HepG2 (cell line): ENCODE data around the gene SLC22A4. TPM values are rescaled to one million over a fixed set of nuclear protein-coding genes. Genes with fewer than 3 reads are reported as not detected.

Experiments
- ATAC-seq: fragments of 200-7000 bp; cut with Tn5 transposase; 3 replicates; pipeline ENCODE4 v1.9.1; 2020; ENCODE audit warnings: mild to moderate bottlenecking, moderate library complexity
- BruUV-seq: library from RNA; stranded (reverse); fragments of 400-500 nt; replicated peaks from 2 replicates; lab custom pipeline; 2021; lab: Mats Ljungman, UMichigan
- CTCF ChIA-PET: fragments of 300-600 bp; formaldehyde crosslinking; extraction: SDS; loops from one replicate; lab custom pipeline; 2021; ENCODE audit warnings: low total read pairs, inconsistent platforms, low intra/inter-chr PET ratio; lab: Yijun Ruan, JAX
- POLR2A ChIA-PET: fragments of 350-600 bp; sonication (Branson Sonifier 250); formaldehyde crosslinking; loops from one replicate; lab custom pipeline; 2020; ENCODE audit warnings: antibody characterized with exemption, inconsistent platforms; lab: Yijun Ruan, JAX
- DNase-seq: peaks from one replicate; pipeline ENCODE4 v3.0.0-alpha.2; 2015; ENCODE audit warnings: low spot score
- FAIRE-seq: peaks from 3 replicates; lab custom pipeline; 2011; peaks lifted over from hg19 to GRCh38; lab: Jason Lieb, UNC
- H2AFZ ChIP-seq: one replicate; pipeline ENCODE4 v1.6.1; 2011; ENCODE audit warnings: low read length, inconsistent platforms
- H3K27ac ChIP-seq: fragments of 300-600 bp; 3 replicates; pipeline ENCODE4 v1.8.0; 2011; ENCODE audit warnings: mixed run types, mild to moderate bottlenecking, mixed read lengths, low read length, inconsistent platforms; ENCODE audit not compliant: insufficient read depth; ENCODE audit errors: extremely low read length
- H3K27me3 ChIP-seq, 2 experiments: fragments of 200-600 bp in 1 of 2; 2 replicates in 1 of 2; 3 replicates in 1 of 2; pipeline versions ENCODE4 v1.6.0 to v1.8.0; 2011; ENCODE audit warnings: low read length in 2 of 2, mild to moderate bottlenecking in 2 of 2, moderate library complexity in 2 of 2, inconsistent platforms in 1 of 2; ENCODE audit not compliant: insufficient read depth in 2 of 2, control insufficient read depth in 1 of 2
- H3K36me3 ChIP-seq, 2 experiments: fragments of 200-600 bp in 1 of 2; replicated peaks in 1 of 2; 2 replicates in 1 of 2; 3 replicates in 1 of 2; pipeline versions ENCODE4 v1.5.1 to v1.8.0; 2011; ENCODE audit warnings: low read length in 2 of 2, inconsistent platforms in 1 of 2; ENCODE audit not compliant: insufficient read depth in 2 of 2, control insufficient read depth in 1 of 2
- H3K4me1 ChIP-seq: 2 replicates; pipeline ENCODE4 v1.5.1; 2012; ENCODE audit warnings: low read length, inconsistent platforms; ENCODE audit not compliant: insufficient read depth
- H3K4me2 ChIP-seq: 2 replicates; pipeline ENCODE4 v1.6.0; 2011; ENCODE audit warnings: low read depth, low read length, inconsistent platforms
- H3K4me3 ChIP-seq, 3 experiments: fragments of 200-600 bp in 1 of 3; sonication (generic), shearing (Covaris generic) in 1 of 3; replicated peaks in 1 of 3; 2 replicates each; pipeline ENCODE4 v1.5.1; 2011 to 2016; ENCODE audit warnings: low read length in 3 of 3, inconsistent platforms in 2 of 3, low read depth in 2 of 3, mild to moderate bottlenecking in 2 of 3, control low read depth in 1 of 3, mixed read lengths in 1 of 3; ENCODE audit not compliant: insufficient read depth in 1 of 3
- H3K79me2 ChIP-seq: one replicate; pipeline ENCODE4 v1.6.1; 2011; ENCODE audit warnings: low read length, inconsistent platforms; ENCODE audit not compliant: insufficient read depth
- H3K9ac ChIP-seq: 2 replicates; pipeline ENCODE4 v1.6.0; 2011; ENCODE audit warnings: mild to moderate bottlenecking, low read depth, low read length, inconsistent platforms; ENCODE audit not compliant: insufficient read depth
- H3K9me3 ChIP-seq: 2 replicates; pipeline ENCODE4 v1.5.1; 2012; ENCODE audit warnings: mild to moderate bottlenecking, low read length
- H4K20me1 ChIP-seq: 2 replicates; pipeline ENCODE4 v1.6.0; 2011; ENCODE audit warnings: inconsistent platforms, mild to moderate bottlenecking, low read length, moderate library complexity; ENCODE audit not compliant: insufficient read depth
- CCDC6 ChIP-seq: sonication (generic); formaldehyde crosslinking; IDR thresholded peaks from 2 replicates; pipeline ENCODE4 v1.8.1; 2022; ENCODE audit warnings: mild to moderate bottlenecking, missing genetic modification reagents, moderate library complexity
- SKIL ChIP-seq: sonication (generic); formaldehyde crosslinking; IDR thresholded peaks from 2 replicates; pipeline ENCODE4 v1.8.0; 2022; ENCODE audit warnings: missing genetic modification reagents, mild to moderate bottlenecking, moderate library complexity, borderline replicate concordance
- SP1 ChIP-seq, 2 experiments: fragments of 450-650 bp in 1 of 2; sonication (generic) in 1 of 2; formaldehyde crosslinking in 1 of 2; IDR thresholded peaks; 2 replicates each; pipeline versions ENCODE4 v1.4.0 to v1.6.1; 2016 to 2020; ENCODE audit warnings: missing genetic modification reagents in 1 of 2
- TBL1XR1 ChIP-seq: fragments of 150-350 bp; IDR thresholded peaks from 2 replicates; pipeline ENCODE4 v1.6.1; 2014; ENCODE audit warnings: borderline replicate concordance, low read length; ENCODE audit not compliant: partially characterized antibody
- THAP11 ChIP-seq: IDR thresholded peaks from 2 replicates; pipeline ENCODE4 v1.6.1; 2016; ENCODE audit warnings: missing biosample characterization, missing genetic modification reagents
- USF2 ChIP-seq, 2 experiments: sonication (generic) in 1 of 2; formaldehyde crosslinking in 1 of 2; IDR thresholded peaks; 2 replicates each; pipeline versions ENCODE4 v1.5.1 to v1.6.1; 2011 to 2020; ENCODE audit warnings: borderline replicate concordance in 1 of 2, low read depth in 1 of 2, low read length in 1 of 2, mild to moderate bottlenecking in 1 of 2, missing genetic modification reagents in 1 of 2, moderate library complexity in 1 of 2
- ZNF207 ChIP-seq: fragments of 450-650 bp; IDR thresholded peaks from 2 replicates; pipeline ENCODE4 v1.6.1; 2016; ENCODE audit warnings: antibody characterized with exemption, borderline replicate concordance
- ZNF451 ChIP-seq: sonication (generic); formaldehyde crosslinking; IDR thresholded peaks from 2 replicates; pipeline ENCODE4 v1.5.0; 2020; ENCODE audit warnings: mild to moderate bottlenecking, missing genetic modification reagents
- ZNF768 ChIP-seq: sonication (generic); formaldehyde crosslinking; IDR thresholded peaks from 2 replicates; pipeline ENCODE4 v1.4.0; 2020; ENCODE audit warnings: missing genetic modification reagents
- ZSCAN30 ChIP-seq: sonication (generic); formaldehyde crosslinking; IDR thresholded peaks from 2 replicates; pipeline ENCODE4 v1.5.0; 2020; ENCODE audit warnings: mild to moderate bottlenecking, missing genetic modification reagents
- WGBS: methylation state at CpG from one replicate; pipeline ENCODE4 v1.1.6; 2017; ENCODE audit warnings: low lambda C conversion rate; 5-methylcytosine and 5-hydroxymethylcytosine counted together
- in situ Hi-C: cut with HindIII; loops from 2 replicates; pipeline ENCODE4 v1.10.0; 2017; ENCODE audit warnings: low pct_unique_long_range_greater_than_20kb; ENCODE audit not compliant: extremely low pct_ligation_motif_present
- intact Hi-C: fragments of 100-400 bp; cut with micrococcal nuclease; formaldehyde crosslinking; loops from one replicate; pipeline ENCODE4 v1.10.0; 2022; ENCODE audit not compliant: unreplicated experiment
- polyA plus RNA-seq, 8 experiments: library from polyadenylated mRNA; depleted of rRNA in 3 of 8; stranded (reverse) in 7 of 8; unstranded in 1 of 8; fragments of >200 nt; fragmentation: Illumina TruSeq in 4 of 8; extraction: Trizol in 4 of 8; gene quantifications; 2 replicates each; pipeline versions ENCODE4 v1.2.1 to v1.2.3, GENCODE V29; 2011 to 2016; ENCODE audit warnings: low read depth in 4 of 8, missing spikeins in 1 of 8, mixed read lengths in 1 of 8; ENCODE audit not compliant: insufficient read depth in 1 of 8
- total RNA-seq, 5 experiments: library from RNA; depleted of rRNA; stranded (reverse); fragments of >200 nt; fragmentation: Illumina TruSeq; extraction: Trizol; gene quantifications; 2 replicates each; pipeline ENCODE4 v1.2.3, GENCODE V29; 2016; ENCODE audit warnings: low read depth in 1 of 5

SLC22A4 gene
- total and polyA plus RNA-seq, 2 of the 13 experiments (the other 11 are each of a cell fraction or from before 2014, with no cell fraction given) = 0.33 to 0.62 TPM

GRCh38 chr5:132261881-132262845 is 32.0 kb upstream of the SLC22A4 start:
- intact Hi-C loops (no loop called here), in situ Hi-C loops (no loop called here)
- Histone ChIP-seq H3K4me2 (no peak overlapping the region), H3K27me3 (peaks cover 10 to 19% of the 10 kb centered on the region in 2 experiments), H4K20me1 (no peaks in the 10 kb centered on the region), H3K9me3 (no peaks in the 10 kb centered on the region), H3K27ac (no peak overlapping the region), H2AFZ (no peak overlapping the region), H3K36me3 (no peaks in the 10 kb centered on the region), H3K9ac (no peak overlapping the region), H3K79me2 (no peaks in the 10 kb centered on the region), H3K4me1 (peaks cover 31% of the 10 kb centered on the region), H3K4me3 (no peak overlapping the region)
- TF ChIP-seq CCDC6 (CRISPR knock-in tag) = no peak
- no peak for TF ChIP-seq ZNF207
- no peak for TF ChIP-seq ZNF768 (CRISPR knock-in tag)
- TF ChIP-seq USF2 (IDR thresholded peaks at IDR 0.05; ENCODE audit: low read depth, low read length) = no peak
- TF ChIP-seq USF2 (CRISPR knock-in tag; IDR thresholded peaks at IDR 0.05; ENCODE audit: borderline replicate concordance) = no peak
- TF ChIP-seq TBL1XR1 = no peak
- no peak for TF ChIP-seq ZNF451 (CRISPR knock-in tag)
- TF ChIP-seq SP1 (IDR thresholded peaks at IDR 0.05) = no peak
- no peak for TF ChIP-seq SP1 (CRISPR knock-in tag; IDR thresholded peaks at IDR 0.05)
- TF ChIP-seq SKIL = no peak
- TF ChIP-seq ZSCAN30 = no peak
- no peak for TF ChIP-seq THAP11 (CRISPR knock-in tag)
- ChIA-PET POLR2A (no interaction called here), CTCF (no interaction called here)
- WGBS = 80% methylated on average over 1 of the region's 7 CpGs
- DNase-seq = no peak
- no peak for FAIRE-seq
- no peak for ATAC-seq
- BruUV-seq = no TSS peak
